GM21381 (cell line): Measurements from ENCODE around the gene ASAH2.
"Not testable (repeated sequence)": the region's sequence is repeated elsewhere in the genome, so short reads cannot be mapped to it uniquely, and the experiment has no call there.

Source experiments
- ATAC-seq: cut with Tn5 transposase; IDR thresholded peaks from one replicate; pipeline ENCODE4 v1.9.1; 2021; ENCODE audit warnings: mild to moderate bottlenecking, moderate library complexity; ENCODE audit not compliant: unreplicated experiment

ASAH2 gene

GRCh38 chr10:50251394-50251793, at the start of gene ASAH2:
Gene ASAH2 (minus strand): TSS chr10:50251516. CDS start chr10:50248610, 2,906 bp downstream.
- no peak for ATAC-seq

DNA sequence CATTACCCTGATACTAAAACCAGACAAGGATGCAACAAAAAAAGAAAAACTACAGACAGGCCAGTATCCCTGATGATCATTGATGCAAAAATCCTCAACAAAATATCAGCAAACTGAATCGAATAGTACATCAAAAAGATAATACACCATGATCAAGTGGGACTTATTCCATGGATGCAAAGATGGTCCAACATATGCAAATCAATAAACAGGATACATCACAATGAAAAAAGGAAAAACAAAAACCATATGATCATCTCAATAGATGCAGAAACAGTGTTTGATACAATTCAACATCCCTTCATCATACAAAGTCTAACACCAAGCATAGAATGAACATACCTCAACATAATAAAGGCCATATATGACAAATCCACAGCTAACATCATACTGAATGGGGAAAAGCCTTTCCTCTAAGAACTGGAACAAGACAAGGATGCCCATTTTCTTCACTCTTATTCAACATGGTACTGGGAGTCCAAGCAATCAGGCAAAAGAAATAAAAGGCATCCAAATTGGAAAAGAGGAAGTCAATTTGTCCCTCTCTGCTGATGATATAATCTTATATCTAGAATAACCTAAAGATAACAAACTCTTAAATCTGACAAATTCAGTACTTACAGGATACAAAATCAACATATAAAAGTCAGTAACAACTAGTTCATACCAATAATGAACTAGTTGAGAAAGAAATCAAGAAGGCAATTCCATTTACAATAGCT, 48.8 kb upstream of the ASAH2 start:
- no peak for ATAC-seq

DNA sequence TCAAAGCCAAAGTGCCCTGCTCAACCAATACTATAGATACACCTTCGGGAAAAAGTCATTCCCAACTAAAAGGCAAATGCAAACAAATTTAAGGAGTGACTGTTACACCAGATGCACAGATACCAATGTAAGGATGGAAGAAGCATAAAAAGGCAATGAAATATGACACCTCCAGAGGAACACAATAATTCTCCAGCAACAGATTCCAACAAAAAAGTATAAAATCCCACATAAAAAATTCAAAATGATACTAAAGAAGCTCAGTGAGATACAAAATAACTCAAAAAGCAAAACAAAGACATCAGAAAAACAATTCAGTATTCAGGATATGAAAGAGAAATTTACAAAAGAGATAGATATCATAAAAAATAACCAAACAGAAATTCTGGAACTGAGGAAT, 44.1 kb upstream of the ASAH2 start:
- ATAC-seq: no peak

GRCh38 chr10:50294582-50294981, 43.3 kb upstream of the ASAH2 start:
- no peak for ATAC-seq

DNA sequence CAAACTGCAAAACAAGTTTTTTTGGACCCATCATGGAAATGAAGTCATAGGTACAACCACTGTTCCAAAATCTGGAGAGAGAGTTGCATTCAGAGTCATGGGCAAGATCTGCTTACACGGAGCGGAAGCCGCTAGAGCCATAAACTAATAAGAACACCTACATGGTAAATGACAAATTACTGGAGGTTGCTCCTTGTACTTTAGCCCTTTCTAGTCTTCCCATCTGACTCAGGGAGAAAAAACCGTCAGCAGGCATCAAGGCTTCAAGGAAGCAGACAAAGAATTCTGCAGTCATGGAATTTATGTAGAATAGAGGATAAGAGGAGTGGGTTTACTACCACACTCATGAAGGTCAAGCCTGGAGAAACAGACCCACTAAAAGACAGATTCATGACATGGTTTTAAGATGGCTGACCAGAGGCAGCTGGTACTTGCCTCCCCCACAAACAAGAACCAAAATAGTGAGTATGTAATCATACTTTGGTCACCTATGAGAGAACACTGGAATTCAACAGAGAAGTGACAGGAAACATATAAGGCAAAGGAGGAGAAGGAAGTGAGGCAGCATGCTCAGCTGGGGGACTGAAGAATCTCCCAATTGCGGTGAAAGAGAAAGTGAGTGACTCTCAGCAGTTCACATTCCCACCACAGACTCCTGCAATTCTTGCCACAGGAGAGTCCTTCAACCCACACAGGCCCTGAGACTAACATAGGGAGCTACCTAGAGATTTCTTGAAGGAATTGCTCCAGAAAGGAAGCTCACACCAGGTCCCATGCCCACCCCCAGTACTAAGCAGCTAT, 42.4 kb upstream of the ASAH2 start:
- ATAC-seq: no peak

GRCh38 chr10:50291261-50291850, 40.0 kb upstream of the ASAH2 start:
- ATAC-seq: no peak

DNA sequence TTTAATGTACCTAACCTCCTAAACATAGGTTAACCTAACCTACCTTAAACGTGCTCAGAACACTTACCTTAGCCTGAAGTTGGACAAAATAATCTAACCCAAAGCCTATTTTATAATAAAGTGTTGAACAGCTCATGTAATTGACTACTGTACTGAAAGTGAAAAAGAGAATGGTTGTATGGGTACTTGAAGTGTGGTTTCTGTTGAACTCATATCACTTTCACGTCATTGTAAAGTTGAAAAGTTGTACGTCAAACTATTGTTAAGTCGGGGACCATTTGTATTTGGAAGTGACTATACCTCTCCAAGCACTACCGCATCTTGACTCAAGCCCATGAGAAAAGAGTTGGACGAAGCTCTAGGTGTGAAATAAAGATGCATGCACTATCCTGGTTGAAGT, 37.9 kb upstream of the ASAH2 start:
- ATAC-seq: no peak

GRCh38 chr10:50286996-50287803, 35.9 kb upstream of the ASAH2 start:
- ATAC-seq: no peak

GRCh38 chr10:50286517-50286916, 35.2 kb upstream of the ASAH2 start:
- ATAC-seq: no peak

- no peak for ATAC-seq
These were observed 30.7 kb upstream of the ASAH2 start for GRCh38 chr10:50281967-50282522.

- ATAC-seq: no peak
These were observed 30.1 kb upstream of the ASAH2 start for GRCh38 chr10:50281210-50281966.

GRCh38 chr10:50280049-50280841, 28.9 kb upstream of the ASAH2 start:
- ATAC-seq: no peak

DNA sequence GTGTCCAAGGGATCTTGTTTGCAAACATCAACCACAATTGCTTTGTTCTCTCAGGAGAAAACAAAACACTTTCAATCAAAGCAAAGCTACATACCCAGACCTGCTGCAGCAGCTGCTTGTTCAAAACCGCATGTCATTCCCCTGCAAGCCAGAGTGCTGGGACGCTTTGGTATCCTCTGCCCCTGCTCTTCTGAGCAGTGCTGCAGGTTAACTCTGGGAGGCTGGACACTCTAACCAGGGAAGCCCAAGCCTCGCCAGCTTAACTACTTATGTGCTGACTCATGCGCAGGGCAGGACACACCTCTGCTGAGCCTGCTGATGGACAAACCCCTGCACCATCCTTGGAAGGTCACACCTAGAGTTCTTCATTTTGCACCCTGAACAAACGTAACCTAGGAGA, 28.2 kb upstream of the ASAH2 start:
- no peak for ATAC-seq

DNA sequence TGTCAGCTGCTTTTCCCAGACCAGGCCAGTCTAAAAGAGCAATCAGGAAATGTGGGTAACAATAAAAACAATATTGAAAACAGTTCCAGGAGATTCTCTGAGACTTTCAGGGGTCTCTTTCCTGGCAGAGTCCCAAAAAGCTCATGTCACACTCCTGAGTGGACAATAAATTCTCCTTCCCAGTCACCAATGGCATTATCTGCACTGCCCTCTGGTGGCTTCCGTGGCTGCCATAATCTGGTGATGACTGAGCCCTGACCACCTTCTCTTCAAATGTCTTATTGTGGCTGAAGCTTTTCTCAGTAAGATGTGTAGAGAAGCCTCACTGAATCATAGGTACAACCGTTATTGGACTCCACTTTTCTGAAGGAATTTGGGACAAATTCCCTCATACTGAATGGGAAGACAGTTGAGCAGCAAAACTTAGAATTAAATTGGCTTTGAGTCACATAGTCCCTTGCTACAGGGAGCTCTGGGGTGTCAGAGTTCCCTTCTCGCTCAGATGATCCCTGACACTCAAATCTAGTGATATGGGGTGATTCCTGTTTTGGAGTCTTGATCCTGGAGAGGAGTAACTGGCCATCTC, 24.4 kb upstream of the ASAH2 start:
- ATAC-seq: no peak

DNA sequence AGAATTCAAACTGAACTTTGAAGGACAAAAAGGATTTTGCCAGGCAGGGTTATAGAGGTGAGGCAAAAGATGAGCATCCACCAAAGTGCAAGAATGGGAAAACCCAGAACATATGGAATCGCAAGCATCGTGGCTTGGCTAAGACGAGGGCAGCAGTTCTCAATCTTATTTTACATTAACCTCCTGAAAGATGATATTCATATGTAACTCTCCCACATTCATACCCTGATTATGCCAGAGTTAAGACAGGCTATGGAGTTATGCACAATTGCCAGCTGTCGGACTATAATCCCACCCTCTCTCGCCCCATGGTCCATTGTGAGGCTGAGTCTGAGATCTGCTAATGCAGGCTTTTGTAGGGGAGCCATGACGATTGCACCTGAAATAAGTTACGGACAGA, 21.2 kb upstream of the ASAH2 start:
- no peak for ATAC-seq

DNA sequence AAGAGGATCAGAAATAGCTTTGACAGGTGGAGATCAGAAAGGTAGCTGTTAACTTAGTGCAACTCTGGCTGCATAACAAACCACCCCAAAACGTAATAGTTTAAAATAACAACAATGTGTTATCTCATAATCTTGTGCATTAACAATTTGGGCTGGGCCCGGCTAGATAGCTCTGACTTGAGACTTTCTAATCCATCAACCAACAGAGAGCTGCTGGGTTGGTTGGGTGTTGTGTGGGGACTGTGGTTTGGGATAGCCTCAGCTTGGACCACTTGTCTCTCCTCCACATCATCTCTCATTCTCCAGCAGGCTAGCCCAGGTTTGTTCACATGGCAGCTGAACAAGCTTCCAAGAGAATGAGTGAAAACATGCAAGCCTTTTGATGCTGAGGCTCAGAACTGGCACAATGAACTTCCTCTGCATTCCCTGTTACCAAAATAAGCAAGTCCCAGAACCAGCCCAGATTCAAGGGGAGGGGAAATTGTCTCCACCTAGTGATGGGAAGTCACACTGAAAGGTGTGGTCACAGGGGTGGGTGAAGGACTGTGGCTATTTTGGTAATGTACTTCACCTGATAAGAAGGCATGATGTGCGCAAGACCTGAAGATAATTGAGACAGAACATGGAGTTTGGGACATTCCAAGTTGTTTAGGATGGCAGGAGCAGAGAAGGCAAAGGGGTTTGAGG, 20.4 kb upstream of the ASAH2 start:
- no peak for ATAC-seq

GRCh38 chr10:50267877-50268276, 16.6 kb upstream of the ASAH2 start:
- ATAC-seq: not testable (repeated sequence)

DNA sequence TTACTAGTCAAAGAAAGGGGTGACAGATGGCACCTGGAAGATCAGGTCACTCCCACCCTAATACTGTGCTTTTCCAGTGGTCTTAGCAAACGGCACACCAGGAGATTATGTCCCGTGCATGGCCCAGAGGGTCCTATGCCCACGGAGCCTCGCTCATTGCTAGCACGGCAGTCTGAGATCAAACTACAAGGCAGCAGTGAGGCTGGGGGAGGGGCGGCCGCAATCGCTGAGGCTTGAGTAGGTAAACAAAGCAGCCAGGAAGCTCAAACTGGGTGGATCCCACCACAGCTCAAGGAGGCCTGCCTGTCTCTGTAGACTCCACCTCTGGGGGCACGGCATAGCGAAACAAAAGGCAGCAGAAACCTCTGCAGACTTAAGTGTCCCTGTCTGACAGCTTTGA, 11.3 kb upstream of the ASAH2 start:
- ATAC-seq: not testable (repeated sequence)
